K562 (cell line): ENCODE data around the gene C17orf114.

Source experiments
- ATAC-seq: fragments of 200-7000 bp; cut with Tn5 transposase; 3 replicates; pipeline ENCODE4 v1.9.1; 2020; ENCODE audit warnings: moderate library complexity
- BruUV-seq: library from RNA; stranded (reverse); fragments of 400-500 nt; replicated peaks from 2 replicates; lab custom pipeline; 2021; lab: Mats Ljungman, UMichigan
- CTCF ChIA-PET: fragments of 300-600 bp; formaldehyde crosslinking; extraction: SDS; loops from one replicate; lab custom pipeline; 2021; ENCODE audit warnings: low intra/inter-chr PET ratio; lab: Yijun Ruan, JAX
- POLR2A ChIA-PET: fragments of 300-600, 350-650 bp; sonication (Branson Sonifier 250); formaldehyde crosslinking; extraction: SDS; loops from one replicate; lab custom pipeline; 2021; ENCODE audit warnings: antibody characterized with exemption, inconsistent platforms; lab: Yijun Ruan, JAX
- DNase-seq, 4 experiments: peaks; one replicate each; pipeline versions ENCODE4 v3.0.0 to v3.0.0-alpha.2; 2011 to 2018; ENCODE audit warnings: low spot score in 3 of 4, mixed read lengths in 3 of 4; ENCODE audit errors: extremely low read depth in 1 of 4
- FAIRE-seq: peaks from 2 replicates; lab custom pipeline; 2011; peaks lifted over from hg19 to GRCh38; lab: Jason Lieb, UNC
- H2AFZ ChIP-seq: 2 replicates; pipeline ENCODE4 v1.6.0; 2011; ENCODE audit warnings: low read depth, low read length, control low read depth, inconsistent platforms
- H3K27ac ChIP-seq: fragments of 200-600 bp; 3 replicates; pipeline ENCODE4 v1.8.0; 2011; ENCODE audit warnings: low read depth, mild to moderate bottlenecking, control low read depth, inconsistent platforms, low read length, moderate library complexity, mixed read lengths; ENCODE audit errors: extremely low read depth
- H3K27me3 ChIP-seq, 2 experiments: fragments of 300-600 bp in 1 of 2; 2 replicates in 1 of 2; 3 replicates in 1 of 2; pipeline versions ENCODE4 v1.6.0 to v1.8.0; 2011; ENCODE audit warnings: inconsistent platforms in 2 of 2, low read length in 2 of 2, mild to moderate bottlenecking in 1 of 2, mixed read lengths in 1 of 2, moderate library complexity in 1 of 2; ENCODE audit not compliant: control insufficient read depth in 2 of 2, insufficient read depth in 2 of 2
- H3K36me3 ChIP-seq: fragments of 300-600 bp; 3 replicates; pipeline ENCODE4 v1.8.0; 2011; ENCODE audit warnings: mild to moderate bottlenecking, low read length, inconsistent platforms; ENCODE audit not compliant: control insufficient read depth, insufficient read depth
- H3K4me1 ChIP-seq, 2 experiments: fragments of 200-600 bp in 1 of 2; replicated peaks in 1 of 2; 2 replicates in 1 of 2; 3 replicates in 1 of 2; pipeline versions ENCODE4 v1.5.1 to v1.8.0; 2011; ENCODE audit warnings: inconsistent platforms in 2 of 2, low read length in 2 of 2, mild to moderate bottlenecking in 1 of 2, mixed read lengths in 1 of 2, moderate library complexity in 1 of 2; ENCODE audit not compliant: control insufficient read depth in 2 of 2, insufficient read depth in 2 of 2
- H3K4me2 ChIP-seq: 2 replicates; pipeline ENCODE4 v1.6.1; 2011; ENCODE audit warnings: low read length, control low read depth, inconsistent platforms, mixed read lengths; ENCODE audit not compliant: insufficient read depth
- H3K4me3 ChIP-seq: fragments of 200-600 bp; sonication (generic), shearing (Covaris generic); 2 replicates; pipeline ENCODE4 v1.5.1; 2016; ENCODE audit warnings: control low read depth, inconsistent platforms
- H3K79me2 ChIP-seq: fragments of 200-600 bp; 3 replicates; pipeline ENCODE4 v1.8.0; 2011; ENCODE audit warnings: low read length, inconsistent platforms; ENCODE audit not compliant: control insufficient read depth, insufficient read depth
- H3K9ac ChIP-seq, 2 experiments: 2 replicates each; pipeline versions ENCODE4 v1.6.0 to v1.6.1; 2011; ENCODE audit warnings: low read depth in 2 of 2, low read length in 2 of 2, control low read depth in 1 of 2, inconsistent platforms in 1 of 2, mild to moderate bottlenecking in 1 of 2, mixed read lengths in 1 of 2; ENCODE audit not compliant: insufficient read depth in 1 of 2
- H3K9me1 ChIP-seq: one replicate; pipeline ENCODE4 v1.6.0; 2011; ENCODE audit warnings: inconsistent platforms, mild to moderate bottlenecking, low read length, moderate library complexity; ENCODE audit not compliant: control insufficient read depth, insufficient read depth
- H3K9me3 ChIP-seq: replicated peaks from 2 replicates; pipeline ENCODE4 v1.5.1; 2011; ENCODE audit warnings: low read depth, low read length, inconsistent platforms; ENCODE audit not compliant: control insufficient read depth, insufficient read depth
- H4K20me1 ChIP-seq: replicated peaks from 2 replicates; pipeline ENCODE4 v1.6.1; 2011; ENCODE audit warnings: low read length, inconsistent platforms, mixed read lengths; ENCODE audit not compliant: control insufficient read depth, insufficient read depth
- ARID2 ChIP-seq: fragments of 450-650 bp; IDR thresholded peaks from 2 replicates; pipeline ENCODE4 v1.6.1; 2017; ENCODE audit warnings: antibody characterized with exemption, mild to moderate bottlenecking
- CBX2 ChIP-seq: fragments of 200-600 bp; sonication (generic); IDR thresholded peaks from one replicate; pipeline ENCODE4 v1.6.1; 2012; ENCODE audit warnings: mild to moderate bottlenecking, low read length, inconsistent platforms; ENCODE audit not compliant: insufficient read depth, poor library complexity, severe bottlenecking
- ERF ChIP-seq: fragments of 450-650 bp; formaldehyde crosslinking; IDR thresholded peaks from 2 replicates; pipeline ENCODE4 v1.4.0; 2020; ENCODE audit warnings: mild to moderate bottlenecking, mixed read lengths
- FOS ChIP-seq: IDR thresholded peaks from 3 replicates; pipeline ENCODE4 v1.6.1; 2011; ENCODE audit not compliant: insufficient read length; ENCODE audit errors: extremely low read depth
- FUS ChIP-seq: fragments of 200-400 bp; formaldehyde crosslinking; optimal IDR thresholded peaks from 2 replicates; pipeline ENCODE3; 2017; ENCODE audit warnings: low read depth, low read length
- MCM2 ChIP-seq: fragments of 450-650 bp; IDR thresholded peaks from 2 replicates; pipeline ENCODE4 v1.6.1; 2017; ENCODE audit warnings: low read depth, mild to moderate bottlenecking
- MECOM ChIP-seq: fragments of 250-450 bp; sonication (Bioruptor Pico); IDR thresholded peaks from 2 replicates; pipeline ENCODE4 v1.8.0; 2022; ENCODE audit warnings: inconsistent platforms
- RBFOX2 ChIP-seq: fragments of 200-400 bp; formaldehyde crosslinking; IDR thresholded peaks from 2 replicates; pipeline ENCODE4 v1.6.1; 2017; ENCODE audit warnings: low read depth, mild to moderate bottlenecking, low read length, moderate library complexity
- TEAD1 ChIP-seq, 2 experiments: fragments of 450-650 bp in 1 of 2; sonication (generic) in 1 of 2; formaldehyde crosslinking; IDR thresholded peaks; 2 replicates each; pipeline versions ENCODE4 v1.4.0 to v1.8.0; 2020 to 2022; ENCODE audit warnings: mild to moderate bottlenecking in 2 of 2, missing genetic modification reagents in 1 of 2
- ZNF212 ChIP-seq: fragments of 450-650 bp; formaldehyde crosslinking; IDR thresholded peaks from 2 replicates; pipeline ENCODE4 v1.4.0; 2020; ENCODE audit warnings: mild to moderate bottlenecking
- ZNF584 ChIP-seq: fragments of 200-800 bp; sonication (Bioruptor generic); IDR thresholded peaks from 2 replicates; pipeline ENCODE4 v1.6.1; 2016; ENCODE audit warnings: low read depth, mild to moderate bottlenecking, missing genetic modification characterization, missing compliant biosample characterization
- ZNF699 ChIP-seq: fragments of 250-450 bp; sonication (Bioruptor Pico); IDR thresholded peaks from 2 replicates; pipeline ENCODE4 v1.8.0; 2021; ENCODE audit warnings: mild to moderate bottlenecking, moderate library complexity; ENCODE audit not compliant: insufficient replicate concordance
- ZNF77 ChIP-seq: fragments of 250-450 bp; sonication (Bioruptor Pico); IDR thresholded peaks from 2 replicates; pipeline ENCODE4 v1.5.0; 2020
- WGBS: fragments of 100-300 bp; shearing (Covaris generic); methylation state at CpG from one replicate; pipeline ENCODE4 v1.1.6; 2016; ENCODE audit warnings: low coverage, mixed read lengths; ENCODE audit not compliant: insufficient coverage; ENCODE audit errors: missing lambda C conversion rate; 5-methylcytosine and 5-hydroxymethylcytosine counted together
- in situ Hi-C: fragments of 300-500 bp; cut with MboI; formaldehyde crosslinking; loops from 4 replicates; pipeline ENCODE4 v1.15.0; 2018; ENCODE audit warnings: inconsistent platforms, mixed read lengths
- intact Hi-C: fragments of 100-400 bp; cut with micrococcal nuclease; formaldehyde crosslinking; loops from 2 replicates; pipeline ENCODE4 v1.14.2; 2022
- TF ChIP-seq, protein P1 (sequence below): fragments of 450-650 bp; formaldehyde crosslinking; conservative IDR thresholded peaks from 2 replicates; pipeline ENCODE4 v1.4.0; 2022; ENCODE audit warnings: mild to moderate bottlenecking, missing genetic modification characterization
- TF ChIP-seq, protein P2 (sequence below): sonication (generic); formaldehyde crosslinking; IDR thresholded peaks from 2 replicates; pipeline ENCODE4 v1.8.0; 2022; ENCODE audit warnings: mild to moderate bottlenecking, missing genetic modification reagents
- TF ChIP-seq, protein P3 (sequence below): IDR thresholded peaks from 2 replicates; pipeline ENCODE4 v1.6.1; 2011; ENCODE audit not compliant: insufficient read length; ENCODE audit errors: extremely low read depth
- TF ChIP-seq, protein P4 (sequence below), 2 experiments: fragments of 250-450 bp in 1 of 2; fragments of 450-650 bp in 1 of 2; sonication (Bioruptor Pico) in 1 of 2; IDR thresholded peaks; 2 replicates each; pipeline versions ENCODE4 v1.6.1 to v1.8.0; 2016 to 2021; ENCODE audit warnings: mild to moderate bottlenecking in 2 of 2, moderate library complexity in 2 of 2, missing compliant biosample characterization in 1 of 2, missing genetic modification characterization in 1 of 2

Gene C17orf114

DNA sequence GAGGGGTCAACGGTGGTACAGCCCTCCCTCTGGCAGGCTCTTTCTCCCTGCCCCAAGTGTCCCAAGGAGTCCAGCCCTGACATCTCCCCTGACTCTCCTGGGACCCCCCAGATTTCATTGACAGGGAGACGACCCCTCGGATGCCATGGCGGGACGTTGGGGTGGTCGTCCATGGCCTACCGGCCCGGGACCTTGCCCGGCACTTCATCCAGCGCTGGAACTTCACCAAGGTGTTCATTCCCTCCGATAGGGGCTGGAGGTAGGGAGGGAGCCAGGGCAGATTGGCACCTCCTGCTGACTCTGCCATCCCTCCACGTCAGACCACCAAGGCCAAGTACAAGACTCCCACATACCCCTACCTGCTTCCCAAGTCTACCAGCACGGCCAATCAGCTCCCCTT lies 14.7 kb upstream of the C17orf114 start:
- CTCF ChIA-PET: interaction anchor here (0.7 kb wide), 1 partner anchor 371 kb away, joined by 3 read pairs; no protein-coding TSS in a partner anchor
- intact Hi-C loops: loop anchor here (5.0 kb wide), 1 partner anchor 65 kb away; no protein-coding TSS in a partner anchor
- 27% methylated on average over 1 of the region's 13 CpGs for WGBS
- TF ChIP-seq ZNF77: no peak
- TF ChIP-seq RBFOX2: no peak
- no peak for TF ChIP-seq ZNF212 (CRISPR knock-in tag)
- TF ChIP-seq ZNF584 (CRISPR knock-in tag): no peak
- TF ChIP-seq FOS: no peak
- TF ChIP-seq ARID2: no peak
- no peak for TF ChIP-seq FUS
- TF ChIP-seq, protein P1, sequence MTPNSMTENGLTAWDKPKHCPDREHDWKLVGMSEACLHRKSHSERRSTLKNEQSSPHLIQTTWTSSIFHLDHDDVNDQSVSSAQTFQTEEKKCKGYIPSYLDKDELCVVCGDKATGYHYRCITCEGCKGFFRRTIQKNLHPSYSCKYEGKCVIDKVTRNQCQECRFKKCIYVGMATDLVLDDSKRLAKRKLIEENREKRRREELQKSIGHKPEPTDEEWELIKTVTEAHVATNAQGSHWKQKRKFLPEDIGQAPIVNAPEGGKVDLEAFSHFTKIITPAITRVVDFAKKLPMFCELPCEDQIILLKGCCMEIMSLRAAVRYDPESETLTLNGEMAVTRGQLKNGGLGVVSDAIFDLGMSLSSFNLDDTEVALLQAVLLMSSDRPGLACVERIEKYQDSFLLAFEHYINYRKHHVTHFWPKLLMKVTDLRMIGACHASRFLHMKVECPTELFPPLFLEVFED (CRISPR knock-in tag): no peak
- no peak for TF ChIP-seq MCM2
- TF ChIP-seq CBX2: no peak
- no peak for TF ChIP-seq ZNF699 (CRISPR knock-in tag)
- TF ChIP-seq MECOM (CRISPR knock-in tag): no peak
- TF ChIP-seq, protein P2, sequence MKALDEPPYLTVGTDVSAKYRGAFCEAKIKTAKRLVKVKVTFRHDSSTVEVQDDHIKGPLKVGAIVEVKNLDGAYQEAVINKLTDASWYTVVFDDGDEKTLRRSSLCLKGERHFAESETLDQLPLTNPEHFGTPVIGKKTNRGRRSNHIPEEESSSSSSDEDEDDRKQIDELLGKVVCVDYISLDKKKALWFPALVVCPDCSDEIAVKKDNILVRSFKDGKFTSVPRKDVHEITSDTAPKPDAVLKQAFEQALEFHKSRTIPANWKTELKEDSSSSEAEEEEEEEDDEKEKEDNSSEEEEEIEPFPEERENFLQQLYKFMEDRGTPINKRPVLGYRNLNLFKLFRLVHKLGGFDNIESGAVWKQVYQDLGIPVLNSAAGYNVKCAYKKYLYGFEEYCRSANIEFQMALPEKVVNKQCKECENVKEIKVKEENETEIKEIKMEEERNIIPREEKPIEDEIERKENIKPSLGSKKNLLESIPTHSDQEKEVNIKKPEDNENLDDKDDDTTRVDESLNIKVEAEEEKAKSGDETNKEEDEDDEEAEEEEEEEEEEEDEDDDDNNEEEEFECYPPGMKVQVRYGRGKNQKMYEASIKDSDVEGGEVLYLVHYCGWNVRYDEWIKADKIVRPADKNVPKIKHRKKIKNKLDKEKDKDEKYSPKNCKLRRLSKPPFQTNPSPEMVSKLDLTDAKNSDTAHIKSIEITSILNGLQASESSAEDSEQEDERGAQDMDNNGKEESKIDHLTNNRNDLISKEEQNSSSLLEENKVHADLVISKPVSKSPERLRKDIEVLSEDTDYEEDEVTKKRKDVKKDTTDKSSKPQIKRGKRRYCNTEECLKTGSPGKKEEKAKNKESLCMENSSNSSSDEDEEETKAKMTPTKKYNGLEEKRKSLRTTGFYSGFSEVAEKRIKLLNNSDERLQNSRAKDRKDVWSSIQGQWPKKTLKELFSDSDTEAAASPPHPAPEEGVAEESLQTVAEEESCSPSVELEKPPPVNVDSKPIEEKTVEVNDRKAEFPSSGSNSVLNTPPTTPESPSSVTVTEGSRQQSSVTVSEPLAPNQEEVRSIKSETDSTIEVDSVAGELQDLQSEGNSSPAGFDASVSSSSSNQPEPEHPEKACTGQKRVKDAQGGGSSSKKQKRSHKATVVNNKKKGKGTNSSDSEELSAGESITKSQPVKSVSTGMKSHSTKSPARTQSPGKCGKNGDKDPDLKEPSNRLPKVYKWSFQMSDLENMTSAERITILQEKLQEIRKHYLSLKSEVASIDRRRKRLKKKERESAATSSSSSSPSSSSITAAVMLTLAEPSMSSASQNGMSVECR (CRISPR knock-in tag): no peak
- TF ChIP-seq ERF (CRISPR knock-in tag): no peak
- no peak for TF ChIP-seq TEAD1 (CRISPR knock-in tag; IDR thresholded peaks at IDR 0.05)
- TF ChIP-seq, protein P3, sequence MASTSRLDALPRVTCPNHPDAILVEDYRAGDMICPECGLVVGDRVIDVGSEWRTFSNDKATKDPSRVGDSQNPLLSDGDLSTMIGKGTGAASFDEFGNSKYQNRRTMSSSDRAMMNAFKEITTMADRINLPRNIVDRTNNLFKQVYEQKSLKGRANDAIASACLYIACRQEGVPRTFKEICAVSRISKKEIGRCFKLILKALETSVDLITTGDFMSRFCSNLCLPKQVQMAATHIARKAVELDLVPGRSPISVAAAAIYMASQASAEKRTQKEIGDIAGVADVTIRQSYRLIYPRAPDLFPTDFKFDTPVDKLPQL: no peak
- TF ChIP-seq, protein P4, sequence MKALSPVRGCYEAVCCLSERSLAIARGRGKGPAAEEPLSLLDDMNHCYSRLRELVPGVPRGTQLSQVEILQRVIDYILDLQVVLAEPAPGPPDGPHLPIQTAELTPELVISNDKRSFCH (CRISPR knock-in tag; IDR thresholded peaks at IDR 0.05): no peak
- TF ChIP-seq, protein P4 (tag; IDR thresholded peaks at IDR 0.05): no peak

More for the DNA sequence above, 14.7 kb upstream of the C17orf114 start:
- in situ Hi-C loops: no loop called here
- FAIRE-seq (no peak), DNase-seq (no peak), ATAC-seq (no peak)
- Histone ChIP-seq H3K9me1 (peaks cover 4% of the 10 kb centered on the region), H2AFZ (no peak overlapping the region), H3K27ac (no peak overlapping the region), H3K9ac (no peak overlapping the region), H3K9me3 (no peaks in the 10 kb centered on the region), H3K79me2 (no peaks in the 10 kb centered on the region), H3K36me3 (no peaks in the 10 kb centered on the region), H3K4me1 (no peaks in the 10 kb centered on the region; a peak in 2 of 5 replicates), H3K4me2 (no peak overlapping the region), H3K27me3 (no peaks in the 10 kb centered on the region), H4K20me1 (no peaks in the 10 kb centered on the region), H3K4me3 (no peak overlapping the region)
- BruUV-seq: no TSS peak
- POLR2A ChIA-PET: no interaction called here
